Fibroblast of lung (primary cell): Measurements from ENCODE around the gene ELOVL1. TPM values are rescaled to one million over a fixed set of nuclear protein-coding genes. Genes with fewer than 3 reads are reported as not detected.

Experiments used
- DNase-seq, 2 donors: peaks; one replicate each; pipeline versions ENCODE4 v3.0.0 to v3.0.0-alpha.2; 2010; ENCODE audit warnings: low read depth in 2 of 2
- H2AFZ ChIP-seq: 2 replicates; pipeline ENCODE4 v1.5.1; 2012; ENCODE audit warnings: low read length, control low read depth, inconsistent platforms
- H3K27ac ChIP-seq: 2 replicates; pipeline ENCODE4 v1.5.1; 2011; ENCODE audit warnings: low read length, control low read depth; ENCODE audit not compliant: insufficient read depth
- H3K27me3 ChIP-seq: 2 replicates; pipeline ENCODE4 v1.5.1; 2011; ENCODE audit warnings: mild to moderate bottlenecking, low read length; ENCODE audit not compliant: control insufficient read depth, insufficient read depth
- H3K36me3 ChIP-seq: 2 replicates; pipeline ENCODE4 v1.5.1; 2011; ENCODE audit warnings: low read length; ENCODE audit not compliant: control insufficient read depth, insufficient read depth
- H3K4me1 ChIP-seq: 2 replicates; pipeline ENCODE4 v1.5.1; 2011; ENCODE audit warnings: low read length; ENCODE audit not compliant: control insufficient read depth, insufficient read depth; ENCODE audit errors: extremely low read depth
- H3K4me2 ChIP-seq: 2 replicates; pipeline ENCODE4 v1.5.1; 2011; ENCODE audit warnings: low read length, control low read depth; ENCODE audit not compliant: insufficient read depth; ENCODE audit errors: extremely low read depth
- H3K4me3 ChIP-seq, 4 experiments: fragments of 200-600 bp in 1 of 4; sonication (generic) in 1 of 4; replicated peaks in 1 of 4; 2 replicates each; pipeline ENCODE4 v1.5.1; 2011 to 2016; ENCODE audit warnings: low read length in 4 of 4, low read depth in 3 of 4, mild to moderate bottlenecking in 3 of 4, control low read depth in 2 of 4, inconsistent platforms in 1 of 4, mixed read lengths in 1 of 4; ENCODE audit not compliant: insufficient read depth in 1 of 4; ENCODE audit errors: control extremely low read depth in 1 of 4
- H3K79me2 ChIP-seq: 2 replicates; pipeline ENCODE4 v1.5.1; 2012; ENCODE audit warnings: mild to moderate bottlenecking, low read length, inconsistent platforms; ENCODE audit not compliant: control insufficient read depth, insufficient read depth
- H3K9ac ChIP-seq: 2 replicates; pipeline ENCODE4 v1.5.1; 2011; ENCODE audit warnings: mild to moderate bottlenecking, low read length, control low read depth; ENCODE audit not compliant: insufficient read depth
- H3K9me3 ChIP-seq: 2 replicates; pipeline ENCODE4 v1.5.1; 2012; ENCODE audit warnings: low read depth, low read length; ENCODE audit not compliant: control insufficient read depth, insufficient read depth
- H4K20me1 ChIP-seq: 2 replicates; pipeline ENCODE4 v1.5.1; 2011; ENCODE audit warnings: low read length; ENCODE audit not compliant: control insufficient read depth, insufficient read depth; ENCODE audit errors: extremely low read depth
- CTCF ChIP-seq, 2 donors: IDR thresholded peaks in 1 of 2; conservative IDR thresholded peaks in 1 of 2; 1 replicate in 1 of 2; 2 replicates in 1 of 2; pipeline ENCODE4 v1.5.1; 2011 to 2012; ENCODE audit warnings: low read length in 2 of 2, control low read depth in 1 of 2, inconsistent platforms in 1 of 2, low read depth in 1 of 2, mild to moderate bottlenecking in 1 of 2
- EZH2 ChIP-seq: IDR thresholded peaks from 2 replicates; pipeline ENCODE4 v1.5.1; 2012; ENCODE audit warnings: low read length, control low read depth, mild to moderate bottlenecking; ENCODE audit errors: missing control alignments
- polyA plus RNA-seq, 2 donors: library from polyadenylated mRNA; depleted of rRNA in 1 of 2; stranded (reverse) in 1 of 2; unstranded in 1 of 2; fragments of >200 nt; gene quantifications; 2 replicates each; pipeline ENCODE4 v1.2.1, GENCODE V29; 2011 to 2012; ENCODE audit warnings: missing spikeins in 1 of 2
- total RNA-seq: library from RNA; depleted of rRNA; stranded (reverse); fragments of >200 nt; gene quantifications from 2 replicates; pipeline ENCODE4 v1.2.1, GENCODE V29; 2014

ELOVL1 gene
- total and polyA plus RNA-seq, 2 donors (not counting 1 experiment from before 2014, with no cell fraction given), result 65.2 to 172 TPM

GRCh38 chr1:43387976-43388599, 20.3 kb upstream of the ELOVL1 start:
- H3K79me2 ChIP-seq, result peaks cover 45% of the 10 kb centered on the region
- H3K27ac ChIP-seq, result no peak overlapping the region
- peaks cover 6% of the 10 kb centered on the region for H3K4me1 ChIP-seq
- DNase-seq, result peak in 1 of 2 donors; percentile 27
- no peaks in the 10 kb centered on the region for H3K9me3 ChIP-seq
- no peak overlapping the region for H2AFZ ChIP-seq
- H4K20me1 ChIP-seq, result no peaks in the 10 kb centered on the region
- no peaks in the 10 kb centered on the region for H3K27me3 ChIP-seq
- TF ChIP-seq EZH2 (no peak), CTCF (conservative IDR thresholded peaks at IDR 0.05 in 1 of 2, IDR thresholded peaks at IDR 0.05 in 1 of 2; ENCODE audit: low read depth in 1 of 2, low read length in 2 of 2) (no peak)
- H3K4me2 ChIP-seq, result peak overlapping the region; percentile 93
- H3K36me3 ChIP-seq, result peaks cover 16% of the 10 kb centered on the region
- no peak overlapping the region for H3K9ac ChIP-seq
- H3K4me3 ChIP-seq, result peak overlapping the region; percentile 56 to 96 (median 84)

DNA sequence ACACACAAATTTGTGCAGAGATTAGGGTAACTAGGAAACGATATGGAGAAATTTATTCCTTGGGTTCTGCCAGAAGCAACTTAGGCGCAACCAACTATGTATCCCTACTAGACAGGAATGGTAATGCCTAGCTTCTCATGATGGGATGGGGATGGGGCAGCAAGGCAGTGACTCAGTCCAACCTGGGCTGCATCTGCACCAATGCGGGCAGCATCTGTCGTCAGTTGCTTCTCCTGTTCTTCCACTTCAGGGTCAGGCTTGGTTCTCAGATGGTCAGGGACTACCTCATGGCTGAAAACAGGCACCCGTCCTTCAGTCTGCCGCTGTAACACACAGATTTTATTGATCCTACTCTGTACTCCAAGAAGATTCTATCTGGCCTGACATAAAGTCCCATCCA, 18.9 kb upstream of the ELOVL1 start:
- H3K4me3 ChIP-seq, result no peak overlapping the region
- peaks cover 45% of the 10 kb centered on the region for H3K79me2 ChIP-seq
- H3K27me3 ChIP-seq, result no peaks in the 10 kb centered on the region
- H3K36me3 ChIP-seq, result peaks cover 24% of the 10 kb centered on the region
- H3K9me3 ChIP-seq, result no peaks in the 10 kb centered on the region
- no peak overlapping the region for H3K27ac ChIP-seq
- H2AFZ ChIP-seq, result no peak overlapping the region
- H3K4me2 ChIP-seq, result no peak overlapping the region
- no peak for DNase-seq
- no peaks in the 10 kb centered on the region for H4K20me1 ChIP-seq
- H3K4me1 ChIP-seq, result peaks cover 6% of the 10 kb centered on the region
- TF ChIP-seq EZH2 (no peak), CTCF (conservative IDR thresholded peaks at IDR 0.05 in 1 of 2, IDR thresholded peaks at IDR 0.05 in 1 of 2; ENCODE audit: low read depth in 1 of 2, low read length in 2 of 2) (no peak)
- no peak overlapping the region for H3K9ac ChIP-seq

DNA sequence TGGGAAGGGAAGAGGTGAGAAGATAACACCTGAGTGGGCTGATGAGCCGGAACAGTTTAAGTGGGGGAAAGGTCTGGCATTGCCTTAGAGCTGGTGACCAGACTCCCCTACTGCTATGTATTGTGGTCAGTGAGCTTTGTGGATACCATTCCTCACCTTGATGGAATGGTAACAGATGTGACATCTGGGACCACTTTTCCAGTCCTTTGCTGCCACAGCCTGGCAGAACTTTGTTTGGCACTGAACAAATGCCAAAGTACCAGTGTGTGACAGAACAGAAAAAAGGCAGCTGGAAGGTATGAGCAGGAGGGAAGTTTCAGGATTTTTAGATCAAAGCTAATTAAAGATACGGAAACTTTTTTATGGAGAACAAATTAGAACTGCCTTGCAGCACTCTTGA, 15.6 kb upstream of the ELOVL1 start:
- DNase-seq, result no peak
- Histone ChIP-seq H4K20me1 (no peaks in the 10 kb centered on the region), H3K9me3 (no peaks in the 10 kb centered on the region), H3K4me2 (no peak overlapping the region), H3K27me3 (no peaks in the 10 kb centered on the region), H3K4me1 (peaks cover 4% of the 10 kb centered on the region), H3K4me3 (no peak overlapping the region), H3K9ac (no peak overlapping the region), H2AFZ (no peak overlapping the region), H3K27ac (no peak overlapping the region), H3K79me2 (peaks cover 17% of the 10 kb centered on the region), H3K36me3 (peaks cover 26% of the 10 kb centered on the region)
- TF ChIP-seq EZH2, result no peak
- TF ChIP-seq CTCF (conservative IDR thresholded peaks at IDR 0.05 in 1 of 2, IDR thresholded peaks at IDR 0.05 in 1 of 2; ENCODE audit: low read depth in 1 of 2, low read length in 2 of 2), result no peak
